SK-N-SH (cell line): ENCODE measurements around the gene TSNAXIP1.
A peak's percentile ranks its signal among the peaks of the same experiment; 100 is the strongest.

Experiments used
- CTCF ChIP-seq: fragments of 200-600 bp; sonication (generic); IDR thresholded peaks from 2 replicates; pipeline ENCODE4 v1.6.1; 2017; ENCODE audit warnings: antibody characterized with exemption, mild to moderate bottlenecking, moderate library complexity
- EP300 ChIP-seq, 2 experiments: IDR thresholded peaks; 2 replicates each; pipeline versions ENCODE4 v1.4.0 to v1.6.1; 2012; ENCODE audit warnings: borderline replicate concordance in 1 of 2, low read depth in 1 of 2, low read length in 1 of 2
- MAX ChIP-seq: IDR thresholded peaks from 2 replicates; pipeline ENCODE4 v1.4.0; 2012; ENCODE audit warnings: low read depth
- NFIC ChIP-seq: IDR thresholded peaks from 2 replicates; pipeline ENCODE4 v1.4.0; 2012; ENCODE audit warnings: borderline replicate concordance
- POLR2AphosphoS5 ChIP-seq: IDR thresholded peaks from 2 replicates; pipeline ENCODE4 v1.6.1; 2012; ENCODE audit warnings: low read depth, low read length
- RAD21 ChIP-seq: IDR thresholded peaks from 2 replicates; pipeline ENCODE4 v1.6.1; 2012; ENCODE audit warnings: mild to moderate bottlenecking, low read length
- SMC3 ChIP-seq: IDR thresholded peaks from 2 replicates; pipeline ENCODE4 v1.6.1; 2012; ENCODE audit warnings: low read depth, low read length, improper control_type of control experiment
- TAF1 ChIP-seq: IDR thresholded peaks from 2 replicates; pipeline ENCODE4 v1.6.1; 2012; ENCODE audit warnings: low read depth, mild to moderate bottlenecking, low read length, moderate library complexity, borderline replicate concordance
- YY1 ChIP-seq: IDR thresholded peaks from 2 replicates; pipeline ENCODE4 v1.4.0; 2012; ENCODE audit warnings: low read depth, mild to moderate bottlenecking
- ZBTB33 ChIP-seq: IDR thresholded peaks from 2 replicates; pipeline ENCODE4 v1.4.0; 2012; ENCODE audit warnings: low read depth, borderline replicate concordance

GRCh38 chr16:67833415-67834241 is 26.9 kb downstream of the TSNAXIP1 start:
- TF ChIP-seq RAD21: no peak
- TF ChIP-seq CTCF: no peak
- no peak for TF ChIP-seq SMC3
- peak; percentile 81 for TF ChIP-seq POLR2AphosphoS5
- TF ChIP-seq TAF1: peak; percentile 87
- TF ChIP-seq ZBTB33: peak; percentile 100
- no peak for TF ChIP-seq NFIC
- peak; percentile 54 for TF ChIP-seq MAX
- no peak for TF ChIP-seq EP300 (IDR thresholded peaks at IDR 0.05; ENCODE audit: borderline replicate concordance in 1 of 2, low read depth in 1 of 2, low read length in 1 of 2)
- TF ChIP-seq YY1: peak; percentile 72; the same call in 1 of the 2 replicates
